ENCODE measurements around the gene UBXN11.

GRCh38 chr1:26285366-26286063, 20.9 kb downstream of the UBXN11 start:
- TF ChIP-seq POLR2AphosphoS5 (IDR thresholded peaks at IDR 0.05), result no peak
- TF ChIP-seq CTCF (IDR thresholded peaks at IDR 0.05), result peak in 2 of 6 experiments; percentile 1 to 17
- TF ChIP-seq EP300 (IDR thresholded peaks at IDR 0.05), result no peak
- TF ChIP-seq POLR2A (IDR thresholded peaks at IDR 0.05), result no peak
